ENCODE data around the gene MCCC1.
"Not testable (repeated sequence)": the region's sequence is repeated elsewhere in the genome, so short reads cannot be mapped to it uniquely, and the experiment has no call there.

Gene MCCC1

GRCh38 chr3:183117056-183117455 lies 17.8 kb upstream of the MCCC1 start:
- Mint-ChIP-seq H3K4me3 (peak overlapping the region in 1 of 2 donors; percentile 67), H3K27ac (no peak overlapping the region), H3K27me3 (peaks cover 27 to 33% of the 10 kb centered on the region in 2 donors), H3K9me3 (no peaks in the 10 kb centered on the region), H3K36me3 (ENCODE audit: insufficient read depth) (no peaks in the 10 kb centered on the region), H3K4me1 (ENCODE audit: low read depth in 2 of 2) (peaks cover 3 to 4% of the 10 kb centered on the region in 2 donors)
- DNase-seq: no peak
- no peak for ATAC-seq (replicated peaks)

GRCh38 chr3:183116025-183116614 lies 16.8 kb upstream of the MCCC1 start:
- DNase-seq (peak in 2 of 3 experiments; percentile 5 to 11), ATAC-seq (replicated peaks) (peak; percentile 56)
- Mint-ChIP-seq H3K36me3 (ENCODE audit: insufficient read depth) (no peaks in the 10 kb centered on the region), H3K27ac (no peak overlapping the region), H3K27me3 (peaks cover 30 to 33% of the 10 kb centered on the region in 2 donors), H3K9me3 (no peaks in the 10 kb centered on the region), H3K4me1 (ENCODE audit: low read depth in 2 of 2) (peaks cover 3 to 4% of the 10 kb centered on the region in 2 donors), H3K4me3 (peak overlapping the region; percentile 67 to 77)

- H3K9me3 Mint-ChIP-seq: no peaks in the 10 kb centered on the region
- DNase-seq (no peak), ATAC-seq (replicated peaks) (no peak)
- H3K4me3 Mint-ChIP-seq: no peak overlapping the region
- H3K27ac Mint-ChIP-seq: no peak overlapping the region
- H3K27me3 Mint-ChIP-seq: peaks cover 30 to 33% of the 10 kb centered on the region in 2 donors
- no peaks in the 10 kb centered on the region for H3K36me3 Mint-ChIP-seq (ENCODE audit: insufficient read depth)
- H3K4me1 Mint-ChIP-seq (ENCODE audit: low read depth in 2 of 2): peaks cover 3 to 4% of the 10 kb centered on the region in 2 donors
Measured at GRCh38 chr3:183114384-183115178, 15.3 kb upstream of the MCCC1 start.

- not testable (repeated sequence) for H3K27ac Mint-ChIP-seq; H3K9me3 Mint-ChIP-seq; H3K27me3 Mint-ChIP-seq; H3K36me3 Mint-ChIP-seq (ENCODE audit: insufficient read depth); ATAC-seq (replicated peaks); H3K4me1 Mint-ChIP-seq (ENCODE audit: low read depth in 2 of 2); DNase-seq; H3K4me3 Mint-ChIP-seq
Measured at GRCh38 chr3:183109847-183110246, 10.6 kb upstream of the MCCC1 start.

GRCh38 chr3:183108470-183108869 lies 9.2 kb upstream of the MCCC1 start:
- ATAC-seq (replicated peaks) (no peak), DNase-seq (no peak)
- Mint-ChIP-seq H3K36me3 (ENCODE audit: insufficient read depth) (no peaks in the 10 kb centered on the region), H3K27ac (no peak overlapping the region), H3K4me3 (no peak overlapping the region), H3K4me1 (ENCODE audit: low read depth in 2 of 2) (no peaks in the 10 kb centered on the region), H3K27me3 (peaks cover 0 to 7% of the 10 kb centered on the region in 2 donors), H3K9me3 (no peaks in the 10 kb centered on the region)

- ATAC-seq (replicated peaks): no peak
Measured at GRCh38 chr3:183108001-183108449, 8.7 kb upstream of the MCCC1 start.

GRCh38 chr3:183107372-183107771 lies 8.1 kb upstream of the MCCC1 start:
- not testable (repeated sequence) for H3K27me3 Mint-ChIP-seq, H3K27ac Mint-ChIP-seq

More at GRCh38 chr3:183108001-183108449, 8.7 kb upstream of the MCCC1 start:
- Mint-ChIP-seq H3K4me3 (no peak overlapping the region), H3K4me1 (ENCODE audit: low read depth in 2 of 2) (no peaks in the 10 kb centered on the region), H3K27ac (no peak overlapping the region), H3K27me3 (peaks cover 0 to 7% of the 10 kb centered on the region in 2 donors), H3K9me3 (no peaks in the 10 kb centered on the region), H3K36me3 (ENCODE audit: insufficient read depth) (no peaks in the 10 kb centered on the region)
- no peak for DNase-seq

GRCh38 chr3:183106635-183107034 lies 7.3 kb upstream of the MCCC1 start:
- H3K9me3 Mint-ChIP-seq: no peaks in the 10 kb centered on the region
- no peaks in the 10 kb centered on the region for H3K36me3 Mint-ChIP-seq (ENCODE audit: insufficient read depth)
- peak overlapping the region in 1 of 2 donors; percentile 16 for H3K27ac Mint-ChIP-seq
- no peaks in the 10 kb centered on the region for H3K27me3 Mint-ChIP-seq
- H3K4me1 Mint-ChIP-seq (ENCODE audit: low read depth in 2 of 2): no peaks in the 10 kb centered on the region
- H3K4me3 Mint-ChIP-seq: no peak overlapping the region
- no peak for ATAC-seq (replicated peaks)
- no peak for DNase-seq

More at GRCh38 chr3:183107372-183107771, 8.1 kb upstream of the MCCC1 start:
- ATAC-seq (replicated peaks); H3K4me1 Mint-ChIP-seq (ENCODE audit: low read depth in 2 of 2); H3K4me3 Mint-ChIP-seq; DNase-seq; H3K36me3 Mint-ChIP-seq (ENCODE audit: insufficient read depth); H3K9me3 Mint-ChIP-seq: not testable (repeated sequence)

GRCh38 chr3:183103950-183104349 lies 4.7 kb upstream of the MCCC1 start:
- not testable (repeated sequence) for H3K27ac Mint-ChIP-seq; DNase-seq; H3K27me3 Mint-ChIP-seq; H3K9me3 Mint-ChIP-seq; ATAC-seq (replicated peaks); H3K4me3 Mint-ChIP-seq; H3K36me3 Mint-ChIP-seq (ENCODE audit: insufficient read depth)
- H3K4me1 Mint-ChIP-seq (ENCODE audit: low read depth in 2 of 2): peaks cover 5 to 12% of the 10 kb centered on the region in 2 donors

GRCh38 chr3:183101040-183101439 lies 1.7 kb upstream of the MCCC1 start:
- not testable (repeated sequence) for H3K4me3 Mint-ChIP-seq; ATAC-seq (replicated peaks); H3K9me3 Mint-ChIP-seq; DNase-seq; H3K27me3 Mint-ChIP-seq
- H3K36me3 Mint-ChIP-seq (ENCODE audit: insufficient read depth): peaks cover 13% of the 10 kb centered on the region
- H3K27ac Mint-ChIP-seq: peak overlapping the region in 1 of 2 donors; percentile 38
- peaks cover 27 to 30% of the 10 kb centered on the region in 2 donors for H3K4me1 Mint-ChIP-seq (ENCODE audit: low read depth in 2 of 2)

- ATAC-seq (replicated peaks) (no peak), DNase-seq (no peak)
- H3K27ac Mint-ChIP-seq: peak overlapping the region in 1 of 2 donors; percentile 95
- H3K36me3 Mint-ChIP-seq (ENCODE audit: insufficient read depth): peaks cover 13% of the 10 kb centered on the region
- H3K4me3 Mint-ChIP-seq: peak overlapping the region; percentile 30 to 41
- H3K4me1 Mint-ChIP-seq (ENCODE audit: low read depth in 2 of 2): peaks cover 30 to 31% of the 10 kb centered on the region in 2 donors
- H3K9me3 Mint-ChIP-seq: no peaks in the 10 kb centered on the region
- H3K27me3 Mint-ChIP-seq: no peaks in the 10 kb centered on the region
Measured at GRCh38 chr3:183100376-183100775, 1.1 kb upstream of the MCCC1 start.

GRCh38 chr3:183099838-183100204 lies 525 bp upstream of the MCCC1 start:
- no peaks in the 10 kb centered on the region for H3K9me3 Mint-ChIP-seq

GRCh38 chr3:183098536-183099025 lies 715 bp downstream of the MCCC1 start:
- DNase-seq (peak in 1 of 3 experiments; percentile 1), ATAC-seq (replicated peaks) (no peak)
- Mint-ChIP-seq H3K27me3 (no peaks in the 10 kb centered on the region), H3K4me1 (ENCODE audit: low read depth in 2 of 2) (peaks cover 30 to 35% of the 10 kb centered on the region in 2 donors), H3K4me3 (peak overlapping the region; percentile 91 to 95), H3K27ac (peak overlapping the region; percentile 95), H3K9me3 (no peaks in the 10 kb centered on the region), H3K36me3 (ENCODE audit: insufficient read depth) (peaks cover 15% of the 10 kb centered on the region)

More at GRCh38 chr3:183099838-183100204, 525 bp upstream of the MCCC1 start:
- ATAC-seq (replicated peaks): no peak
- peak overlapping the region; percentile 91 to 95 for H3K4me3 Mint-ChIP-seq
- no peaks in the 10 kb centered on the region for H3K27me3 Mint-ChIP-seq
- DNase-seq: no peak
- peaks cover 13% of the 10 kb centered on the region for H3K36me3 Mint-ChIP-seq (ENCODE audit: insufficient read depth)
- peak overlapping the region; percentile 95 for H3K27ac Mint-ChIP-seq
- peaks cover 30 to 32% of the 10 kb centered on the region in 2 donors for H3K4me1 Mint-ChIP-seq (ENCODE audit: low read depth in 2 of 2)
